NCI-H82 (cell line): ENCODE data around the gene SPATA31D3.
"Not testable (repeated sequence)": the region's sequence is repeated elsewhere in the genome, so short reads cannot be mapped to it uniquely, and the experiment has no call there.

Experiments used
- DNase-seq: peaks from one replicate; lab custom pipeline; 2025; lab: John Stamatoyannopoulos, UW

Gene SPATA31D3

GRCh38 chr9:81979196-81979595 is 35.9 kb downstream of the SPATA31D3 start:
- no peak for DNase-seq

- no peak for DNase-seq
Measured at GRCh38 chr9:81980568-81980967, 37.3 kb downstream of the SPATA31D3 start.

- DNase-seq: no peak
Measured at GRCh38 chr9:81981883-81982282, 38.6 kb downstream of the SPATA31D3 start.

GRCh38 chr9:81984928-81985327 is 41.6 kb downstream of the SPATA31D3 start:
- no peak for DNase-seq

- DNase-seq: no peak
Measured at GRCh38 chr9:81986051-81986450, 42.8 kb downstream of the SPATA31D3 start.

- not testable (repeated sequence) for DNase-seq
Measured at GRCh38 chr9:81988472-81988871, 45.2 kb downstream of the SPATA31D3 start, which contains the start of gene SPATA31D1. TSS of gene SPATA31D1 (plus strand) at chr9:81988772. CDS start at chr9:81988819, 47 bp downstream.

GRCh38 chr9:81989700-81990099 is 46.4 kb downstream of the SPATA31D3 start:
- DNase-seq: no peak

- no peak for DNase-seq
Measured at GRCh38 chr9:81993656-81994055, 50.4 kb downstream of the SPATA31D3 start.
